Measurements from ENCODE around the gene RAB25.

- TF ChIP-seq, protein P1, sequence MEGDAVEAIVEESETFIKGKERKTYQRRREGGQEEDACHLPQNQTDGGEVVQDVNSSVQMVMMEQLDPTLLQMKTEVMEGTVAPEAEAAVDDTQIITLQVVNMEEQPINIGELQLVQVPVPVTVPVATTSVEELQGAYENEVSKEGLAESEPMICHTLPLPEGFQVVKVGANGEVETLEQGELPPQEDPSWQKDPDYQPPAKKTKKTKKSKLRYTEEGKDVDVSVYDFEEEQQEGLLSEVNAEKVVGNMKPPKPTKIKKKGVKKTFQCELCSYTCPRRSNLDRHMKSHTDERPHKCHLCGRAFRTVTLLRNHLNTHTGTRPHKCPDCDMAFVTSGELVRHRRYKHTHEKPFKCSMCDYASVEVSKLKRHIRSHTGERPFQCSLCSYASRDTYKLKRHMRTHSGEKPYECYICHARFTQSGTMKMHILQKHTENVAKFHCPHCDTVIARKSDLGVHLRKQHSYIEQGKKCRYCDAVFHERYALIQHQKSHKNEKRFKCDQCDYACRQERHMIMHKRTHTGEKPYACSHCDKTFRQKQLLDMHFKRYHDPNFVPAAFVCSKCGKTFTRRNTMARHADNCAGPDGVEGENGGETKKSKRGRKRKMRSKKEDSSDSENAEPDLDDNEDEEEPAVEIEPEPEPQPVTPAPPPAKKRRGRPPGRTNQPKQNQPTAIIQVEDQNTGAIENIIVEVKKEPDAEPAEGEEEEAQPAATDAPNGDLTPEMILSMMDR (IDR thresholded peaks at IDR 0.05; ENCODE audit: low read depth, low read length, poor library complexity, severe bottlenecking), result no peak
- TF ChIP-seq EZH2phosphoT487 (IDR thresholded peaks at IDR 0.05; ENCODE audit: borderline replicate concordance, low read length), result no peak
Observed at GRCh38 chr1:156074661-156075060, 13.7 kb downstream of the RAB25 start.

Measured in DOHH2 (cell line).